NCI-H187 treated with DMSO at 0.1 percent for 48 hours (cell line): ENCODE measurements around the gene ZCCHC7.
A peak's percentile ranks its signal among the peaks of the same experiment; 100 is the strongest.
"Not testable (repeated sequence)": the region's sequence is repeated elsewhere in the genome, so short reads cannot be mapped to it uniquely, and the experiment has no call there.

Experiments
- DNase-seq: peaks from one replicate; lab custom pipeline; 2025; lab: John Stamatoyannopoulos, UW

ZCCHC7 gene

DNA sequence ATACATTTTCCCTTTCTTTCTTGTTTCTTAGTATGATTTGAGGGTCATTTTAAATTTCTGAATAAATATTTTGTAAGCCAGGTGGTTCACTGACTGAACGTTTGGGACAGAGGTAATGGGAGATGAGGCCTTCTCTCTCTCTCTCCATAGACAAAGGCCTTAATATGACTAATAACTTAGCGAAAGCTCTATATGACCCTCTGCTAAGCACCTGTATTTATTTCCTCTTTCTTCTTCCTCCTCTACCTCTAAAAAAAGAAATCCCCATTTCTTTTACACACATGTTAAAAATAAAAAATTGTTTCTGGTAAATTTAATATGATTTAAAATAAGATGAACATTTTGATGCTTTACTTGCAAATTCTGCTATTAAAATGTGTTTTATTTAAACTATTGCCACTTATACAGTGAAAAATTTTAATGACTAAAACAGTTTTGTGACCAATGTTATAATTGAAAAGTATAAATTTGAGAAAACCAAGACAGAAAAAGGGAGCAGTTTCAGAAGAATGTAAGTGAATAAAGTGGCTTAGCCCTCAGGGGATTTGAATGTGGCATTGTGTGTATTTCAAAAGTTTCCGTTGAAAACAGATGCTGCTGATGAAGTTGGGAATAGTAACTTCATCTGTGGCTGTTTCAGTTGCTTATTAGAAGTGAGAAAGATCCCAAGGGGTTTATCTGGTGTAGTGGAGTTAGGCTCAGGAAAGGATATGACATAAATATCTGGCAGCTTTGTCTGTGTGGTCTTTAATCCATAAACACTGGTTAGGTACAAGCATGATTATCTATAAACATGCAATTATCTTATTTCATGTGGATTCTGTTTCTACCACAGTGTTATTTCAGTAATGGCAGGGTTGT lies 173.5 kb downstream of the ZCCHC7 start:
- no peak for DNase-seq

DNA sequence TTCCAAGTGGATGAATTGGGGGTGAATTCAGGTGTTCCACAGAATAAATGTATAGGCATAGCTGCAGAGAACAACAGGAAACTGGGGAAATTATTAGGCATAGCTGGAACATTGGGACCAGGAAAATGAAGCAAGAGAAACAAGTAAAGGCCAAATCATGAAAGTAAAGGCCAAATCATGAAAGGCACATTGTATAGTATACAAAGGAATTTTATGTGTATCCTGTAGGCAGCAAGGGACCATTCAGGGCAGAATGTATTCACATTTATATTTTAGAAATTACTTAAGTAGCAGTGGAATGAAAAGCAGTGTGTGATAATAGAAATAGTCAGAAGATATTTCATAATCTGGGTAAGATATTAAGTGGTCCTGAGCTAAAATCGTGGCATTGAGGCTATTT lies 174.8 kb downstream of the ZCCHC7 start:
- no peak for DNase-seq

DNA sequence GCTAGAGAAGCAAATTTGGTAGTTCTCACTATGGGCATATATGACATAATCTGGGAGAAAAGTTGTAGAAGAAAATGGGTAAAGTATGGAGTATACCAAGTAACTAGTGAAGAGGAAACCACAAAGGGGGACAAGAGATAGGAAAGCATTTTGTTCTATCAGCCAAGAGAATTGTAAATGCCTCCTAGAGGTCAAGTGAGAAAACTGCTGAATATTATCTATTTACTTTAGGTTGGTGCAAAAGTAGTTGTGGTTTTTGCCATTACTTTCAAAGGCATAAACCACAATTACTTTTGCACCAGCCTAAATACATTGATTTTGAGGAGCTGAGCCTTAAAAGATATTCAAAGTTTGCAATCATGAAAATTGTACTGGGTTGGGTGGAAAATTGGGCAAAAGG lies 175.4 kb downstream of the ZCCHC7 start:
- no peak for DNase-seq

DNA sequence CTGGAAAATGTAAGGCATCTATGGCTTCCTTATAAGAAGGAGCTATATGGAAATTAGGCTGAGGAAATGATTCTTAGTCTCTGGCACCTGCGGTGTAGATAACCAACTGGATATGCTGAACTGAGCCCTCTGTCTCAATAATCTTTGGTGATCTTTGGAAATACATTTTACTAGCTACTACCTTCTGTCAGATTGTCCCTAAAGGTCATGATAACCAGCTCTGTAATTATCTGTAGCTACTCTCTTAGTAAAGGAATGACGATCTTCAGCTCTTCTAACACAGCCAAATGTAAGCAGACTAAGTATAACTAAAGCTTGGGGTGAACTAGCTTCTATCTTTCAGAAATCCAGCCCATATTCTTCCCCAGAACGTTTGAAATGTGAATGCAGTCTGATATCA lies 177.2 kb downstream of the ZCCHC7 start:
- DNase-seq, result no peak

DNA sequence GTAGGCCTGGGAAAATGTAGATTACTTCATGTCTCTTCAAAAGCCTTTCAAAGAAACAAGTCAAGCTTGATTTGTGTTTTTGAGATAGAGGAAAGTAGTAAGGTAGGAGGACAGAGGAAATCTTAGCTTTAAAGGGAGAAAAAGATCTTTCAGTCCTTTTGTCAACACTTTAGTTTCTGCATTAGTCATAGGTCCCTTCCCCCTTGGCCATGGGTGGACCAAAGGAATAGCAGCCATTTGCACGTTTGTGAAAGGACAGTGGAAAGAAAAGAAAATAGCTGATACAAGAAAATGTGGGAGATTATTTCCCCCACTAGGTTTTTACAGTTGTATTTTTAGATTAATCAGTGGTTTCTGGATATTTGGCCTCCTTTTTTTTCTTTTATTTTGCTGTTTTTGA lies 180.2 kb downstream of the ZCCHC7 start:
- DNase-seq, result no peak

DNA sequence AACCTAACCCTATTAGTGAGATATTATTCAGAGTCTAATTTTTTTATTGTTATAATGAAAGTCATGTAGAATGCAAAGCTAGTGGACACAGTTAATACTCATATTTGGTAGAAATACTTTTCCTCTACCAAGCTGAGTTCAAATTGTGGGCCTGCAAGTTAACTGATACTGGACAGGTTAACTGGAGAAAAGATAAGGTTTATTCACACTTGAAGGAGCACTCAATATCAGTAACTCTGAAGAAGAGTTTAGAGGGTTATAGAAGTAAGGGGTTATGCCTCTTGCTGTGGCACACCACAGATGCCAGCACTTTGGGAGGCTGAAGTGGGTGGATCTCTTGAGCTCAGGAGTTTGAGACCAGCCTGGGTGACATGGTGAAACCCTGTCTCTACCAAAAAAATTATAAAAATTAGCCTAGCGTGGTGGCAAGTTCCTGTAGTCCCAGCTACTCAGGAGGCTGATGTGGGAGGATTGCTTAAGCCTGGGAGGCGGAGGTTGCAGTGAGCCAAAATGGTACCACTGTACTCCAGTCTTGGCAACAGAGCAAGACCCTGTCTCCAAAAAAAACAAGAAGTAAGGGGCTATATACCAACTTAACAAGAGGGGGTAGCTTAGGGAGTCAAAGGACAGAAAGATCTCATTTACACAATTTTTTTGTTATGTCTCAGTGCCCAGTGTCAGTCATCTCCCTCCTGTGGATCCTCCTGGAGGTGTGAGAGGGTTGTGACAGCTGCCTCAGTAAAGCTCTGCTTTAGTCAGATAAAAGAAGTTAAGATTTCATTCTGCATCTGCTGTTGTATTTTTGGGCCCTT lies 180.9 kb downstream of the ZCCHC7 start:
- DNase-seq, result no peak

DNA sequence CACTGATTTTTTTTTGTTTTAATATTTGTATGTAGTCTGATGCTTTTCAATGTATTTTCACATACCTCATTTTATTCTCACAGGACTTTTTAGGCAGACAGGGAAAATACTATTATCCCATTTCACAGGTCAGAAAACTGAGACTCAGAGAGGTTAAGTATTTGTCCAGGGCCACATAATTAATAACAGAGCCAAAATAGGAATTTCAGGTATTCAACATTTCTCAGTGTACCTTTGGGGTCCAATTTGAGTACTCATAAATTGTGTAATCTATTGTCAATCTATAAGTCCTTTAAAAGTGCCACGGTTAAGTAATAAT lies 181.4 kb downstream of the ZCCHC7 start:
- no peak for DNase-seq

DNA sequence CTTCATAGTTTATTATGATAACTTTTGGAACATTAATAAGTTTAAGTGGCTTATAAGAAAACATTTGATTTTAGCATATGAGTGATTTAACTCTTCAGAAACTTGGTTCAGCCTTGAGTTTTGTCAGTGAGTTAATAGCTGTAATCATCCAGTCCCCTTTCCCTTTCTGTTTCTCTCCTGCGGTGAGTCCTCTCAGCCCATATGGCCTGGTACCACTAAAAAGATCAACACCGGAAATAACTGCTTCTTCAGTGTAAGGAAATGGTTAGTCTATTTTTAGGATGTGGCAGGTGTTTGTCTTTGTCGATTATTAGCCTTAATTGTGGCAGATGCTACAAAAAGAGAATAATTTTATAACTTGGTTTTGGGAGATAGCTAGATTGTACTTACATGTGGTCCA lies 181.9 kb downstream of the ZCCHC7 start:
- no peak for DNase-seq

DNA sequence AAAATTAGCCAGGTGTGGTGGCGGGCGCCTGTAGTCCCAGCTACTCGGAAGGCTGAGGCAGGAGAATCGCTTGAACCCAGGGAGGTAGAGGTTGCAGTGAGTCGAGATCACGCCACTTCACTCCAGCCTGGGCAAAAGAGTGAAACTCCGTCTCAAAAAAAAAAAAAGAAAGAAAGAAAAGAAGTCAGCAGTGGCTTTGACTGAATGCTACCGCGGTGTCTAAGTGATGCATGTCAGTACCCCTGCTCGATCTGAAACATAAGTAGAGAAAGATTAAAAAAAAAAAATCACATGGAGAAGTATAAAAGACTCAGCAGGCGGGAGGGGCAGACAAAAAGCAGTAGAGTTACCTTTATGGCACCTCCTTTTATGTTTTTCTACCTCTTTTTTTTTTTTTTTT lies 182.9 kb downstream of the ZCCHC7 start:
- DNase-seq, result not testable (repeated sequence)

DNA sequence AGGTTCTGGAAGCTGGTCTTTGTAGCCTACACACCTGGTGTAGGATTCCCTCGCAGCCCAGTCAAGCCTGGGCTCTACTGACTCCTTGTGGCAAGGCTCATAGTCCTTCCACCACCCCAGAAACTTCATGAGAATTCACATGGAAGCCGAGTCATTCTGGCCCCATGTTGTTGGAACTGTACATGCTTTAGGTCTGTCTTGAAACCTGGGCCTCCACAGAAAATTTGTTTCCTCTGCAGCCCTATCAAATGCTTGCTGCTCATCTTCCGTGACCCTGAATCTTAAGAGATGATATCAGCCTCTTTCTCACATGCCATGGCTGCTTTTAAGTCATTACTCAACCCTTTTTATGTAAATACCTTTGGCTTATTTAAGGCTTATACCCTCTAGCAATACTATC lies 188.8 kb downstream of the ZCCHC7 start:
- DNase-seq, result no peak

DNA sequence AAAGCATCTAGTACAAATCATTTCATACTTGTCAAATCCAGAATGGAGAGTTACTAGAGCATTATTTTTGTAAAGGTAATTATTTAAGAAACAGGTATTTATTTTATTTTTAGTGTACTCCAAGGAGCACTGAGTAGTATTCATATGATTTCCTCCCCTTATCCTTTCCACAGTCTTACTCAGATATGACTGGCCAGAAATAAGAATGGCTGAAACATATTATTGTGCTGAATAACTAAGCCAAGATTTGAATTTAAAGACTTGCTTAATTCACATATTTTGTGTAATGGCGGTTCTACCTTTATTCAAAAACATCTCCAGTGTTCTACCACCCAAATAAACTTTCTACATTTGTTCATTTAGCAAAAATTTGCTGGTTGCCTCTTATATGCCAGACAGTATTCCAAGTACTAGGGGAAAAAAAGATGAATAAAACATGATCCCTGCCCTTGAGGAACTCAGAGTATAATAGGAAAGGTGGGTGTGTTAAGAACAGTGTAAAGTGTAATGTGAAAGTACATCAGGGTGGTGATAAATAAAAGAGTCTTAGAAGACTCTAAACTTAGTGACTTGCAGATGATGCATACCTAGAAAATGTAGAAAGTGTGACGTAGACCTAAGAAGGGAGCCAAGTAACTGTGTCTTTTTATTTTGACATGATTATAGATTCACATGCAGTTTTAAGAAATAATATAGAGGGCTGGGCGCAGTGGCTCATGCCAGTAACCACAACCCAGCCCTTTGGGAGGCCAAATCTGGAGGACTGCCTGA lies 191.7 kb downstream of the ZCCHC7 start:
- DNase-seq, result no peak

DNA sequence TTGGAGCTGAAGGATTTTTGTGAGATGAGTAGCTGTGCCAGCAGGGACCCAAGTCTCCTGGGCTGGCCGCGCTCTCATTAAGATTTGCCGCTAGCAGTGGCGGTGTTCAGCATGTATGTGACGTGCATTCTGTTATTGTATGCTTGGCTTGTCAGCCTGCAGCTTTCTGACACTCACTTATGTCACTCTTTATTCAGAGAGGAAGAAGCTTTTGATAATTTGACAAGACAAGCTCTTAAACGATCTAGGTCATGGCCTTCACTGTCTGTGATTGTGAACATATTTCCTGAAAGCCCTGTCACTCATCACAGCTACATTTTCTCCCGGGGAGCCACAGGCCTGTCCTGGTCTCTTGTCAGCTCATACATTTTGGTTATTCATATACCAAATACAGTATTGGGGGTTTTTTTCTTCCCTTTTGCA lies 203.9 kb downstream of the ZCCHC7 start:
- DNase-seq, result no peak

DNA sequence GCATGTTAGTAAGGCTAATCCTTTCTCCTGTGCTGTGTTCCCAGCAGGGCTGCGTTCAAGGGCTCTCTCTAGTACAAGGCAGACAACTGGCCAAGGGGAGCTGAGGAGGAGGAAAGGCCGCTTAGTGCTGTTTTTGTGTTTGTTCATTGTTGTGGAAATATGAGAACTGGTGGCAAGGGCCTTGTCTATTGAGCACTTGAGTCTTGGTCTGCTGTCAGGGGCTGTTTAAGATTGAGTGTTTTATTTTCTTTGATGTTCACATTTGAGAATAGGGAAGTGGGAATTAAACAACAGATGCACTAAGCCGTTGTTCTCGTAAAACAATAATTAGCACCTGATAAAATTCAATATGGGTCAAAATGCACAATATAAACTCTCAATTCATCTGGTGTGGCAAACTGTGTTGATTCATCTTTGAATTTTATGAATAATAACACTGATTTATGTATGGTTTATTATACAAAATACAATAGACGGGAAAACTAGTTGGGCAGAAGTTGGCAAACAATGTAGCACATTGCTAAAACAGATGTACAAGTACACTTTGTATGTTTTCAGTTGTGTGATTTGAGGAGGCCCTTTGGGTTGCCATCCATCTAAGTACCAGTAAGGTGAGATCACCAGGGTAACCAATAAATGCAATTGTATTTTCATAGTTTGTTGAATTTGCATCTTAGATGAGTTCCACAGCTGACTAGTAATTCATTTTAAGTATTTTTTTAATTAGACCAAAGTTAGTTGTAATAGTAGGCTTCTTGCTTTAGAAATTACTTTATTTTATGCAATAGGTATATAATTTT lies 204.5 kb downstream of the ZCCHC7 start:
- peak; percentile 84 for DNase-seq

DNA sequence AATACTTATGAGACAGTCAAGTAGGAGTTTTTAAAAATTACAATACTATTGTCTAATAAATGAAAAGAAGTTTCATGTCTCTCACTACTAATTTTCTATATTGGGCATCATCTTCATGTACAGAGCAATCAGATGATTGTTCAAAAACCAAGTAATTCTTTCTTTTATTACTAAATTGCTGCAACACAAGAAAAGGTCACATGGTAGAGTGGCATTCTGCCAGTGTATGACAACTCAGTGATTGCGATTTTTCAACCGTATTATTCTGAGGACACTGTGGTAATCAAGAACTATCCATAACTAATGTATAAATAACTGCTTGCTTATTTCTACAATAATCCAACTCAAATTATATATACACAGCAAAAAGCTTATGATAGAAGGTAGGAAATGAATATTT lies 205.4 kb downstream of the ZCCHC7 start:
- no peak for DNase-seq

DNA sequence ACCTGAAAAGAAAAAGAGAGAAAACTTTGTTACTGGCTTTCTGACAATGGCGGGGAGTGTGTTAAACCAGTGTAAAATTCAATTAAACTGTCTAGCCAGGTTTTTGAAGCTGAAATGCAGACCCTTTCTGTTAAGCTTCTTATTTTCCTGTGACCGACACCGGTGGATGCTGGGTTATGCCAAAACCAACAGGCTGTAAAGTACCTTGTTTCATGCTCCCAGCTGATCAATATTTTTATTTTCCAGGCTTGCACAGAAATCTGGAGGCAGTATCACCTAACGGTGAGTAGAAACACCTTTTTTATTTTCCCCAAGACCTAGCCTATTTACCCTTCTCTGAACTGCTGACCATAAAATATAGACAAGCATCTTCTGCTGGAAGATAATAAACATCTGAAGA lies 207.2 kb downstream of the ZCCHC7 start:
- no peak for DNase-seq

DNA sequence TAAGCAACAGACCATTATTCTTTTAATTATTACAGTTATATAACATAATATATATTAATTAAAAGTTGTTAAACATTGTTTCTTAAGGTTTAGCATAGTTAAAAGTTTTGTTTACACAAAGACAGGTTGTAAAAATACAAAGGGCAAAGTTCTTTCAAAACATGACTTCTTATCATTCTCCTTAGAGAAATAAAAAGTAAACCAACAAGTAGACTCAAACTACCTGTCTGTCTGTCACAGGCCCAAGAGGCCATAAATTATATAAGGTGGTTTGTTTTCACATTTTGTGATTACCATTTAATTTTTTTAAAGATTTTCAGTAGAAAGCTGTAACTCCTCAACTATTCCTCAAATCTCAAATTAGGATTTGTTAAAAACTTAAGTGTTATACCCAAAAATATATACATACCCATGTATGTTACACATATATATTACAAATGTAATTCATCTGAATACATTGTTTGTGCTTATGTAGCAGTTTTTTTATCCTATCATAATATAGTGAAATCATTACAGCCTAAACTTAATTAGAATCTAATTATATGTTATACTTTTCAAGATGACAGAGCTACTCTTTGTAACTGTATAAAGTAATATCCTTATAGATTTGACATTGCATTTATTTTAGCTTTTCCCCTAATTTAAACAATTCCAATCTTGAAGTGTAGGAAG lies 208.3 kb downstream of the ZCCHC7 start:
- DNase-seq, result no peak

DNA sequence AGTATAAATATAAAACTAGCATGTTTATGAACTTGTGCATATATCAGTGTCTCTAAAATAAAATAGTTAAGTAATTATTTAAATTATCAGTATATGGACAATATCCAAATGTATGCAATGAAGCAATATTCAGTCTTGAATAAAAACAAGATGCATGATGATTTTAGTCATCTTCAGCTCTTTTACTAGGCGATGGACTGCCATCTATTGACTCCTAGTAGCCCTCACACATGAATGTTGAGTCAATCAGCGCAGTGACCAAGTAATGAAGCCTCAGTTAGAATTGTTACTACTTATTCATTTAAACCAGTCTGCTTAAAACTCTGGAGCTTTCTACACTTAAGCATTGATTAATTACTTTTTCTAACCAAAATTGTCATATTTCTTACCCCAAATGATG lies 209.2 kb downstream of the ZCCHC7 start:
- DNase-seq, result no peak

DNA sequence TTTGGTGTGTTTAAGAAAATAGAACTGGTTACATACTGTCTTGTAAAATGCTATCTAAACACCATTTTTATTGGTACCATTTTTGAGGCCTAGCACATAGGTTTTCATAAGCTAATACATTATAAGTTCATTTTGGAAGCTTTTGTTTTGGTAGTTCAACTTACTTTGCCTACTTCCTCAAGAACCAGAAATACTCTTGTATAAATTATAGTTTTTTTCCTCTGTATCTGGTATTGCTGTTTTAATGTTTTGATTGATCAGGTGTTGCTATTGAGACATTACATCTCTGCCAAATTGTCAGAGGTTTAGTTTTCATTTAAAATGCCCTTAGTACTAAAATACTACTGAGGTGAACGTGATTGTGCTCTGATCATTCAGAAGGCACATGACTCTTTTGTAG lies 211.5 kb downstream of the ZCCHC7 start:
- DNase-seq, result no peak

DNA sequence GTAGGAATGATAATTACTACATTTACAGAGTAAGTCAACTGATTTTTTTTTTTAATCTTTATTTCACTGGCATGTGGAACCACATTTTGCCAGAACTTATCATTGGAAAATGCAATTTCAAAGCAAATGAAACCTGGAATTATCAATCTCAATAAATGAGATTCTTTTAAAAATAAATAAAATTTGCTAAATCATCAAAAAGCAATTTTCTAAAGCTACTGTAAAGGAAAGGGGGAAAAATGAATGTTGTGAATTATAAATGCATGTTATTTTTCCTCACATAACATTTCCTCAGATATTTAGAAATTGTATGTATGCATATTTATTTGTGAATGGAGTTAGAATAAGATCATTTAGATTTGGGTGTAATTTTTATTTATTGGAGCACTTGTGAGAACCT lies 212.2 kb downstream of the ZCCHC7 start:
- no peak for DNase-seq

DNA sequence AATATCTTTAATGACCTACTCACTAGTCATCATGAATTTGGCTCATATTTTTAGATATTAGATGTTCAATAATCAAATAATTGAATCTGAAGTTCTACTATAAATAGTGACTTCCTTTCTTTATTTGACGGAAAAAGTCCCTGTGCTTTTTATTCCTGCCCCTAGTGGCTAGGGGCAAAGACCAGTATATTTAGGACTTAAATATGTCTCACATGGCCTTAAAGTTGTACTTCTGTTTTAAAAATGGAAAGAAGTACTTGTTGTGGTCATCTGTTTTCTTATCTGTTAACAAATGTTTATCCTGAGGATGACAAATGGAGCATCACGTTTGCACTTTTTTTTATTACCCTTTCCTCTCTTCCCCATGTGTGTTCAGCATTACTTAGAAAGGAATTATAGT lies 212.9 kb downstream of the ZCCHC7 start:
- no peak for DNase-seq

DNA sequence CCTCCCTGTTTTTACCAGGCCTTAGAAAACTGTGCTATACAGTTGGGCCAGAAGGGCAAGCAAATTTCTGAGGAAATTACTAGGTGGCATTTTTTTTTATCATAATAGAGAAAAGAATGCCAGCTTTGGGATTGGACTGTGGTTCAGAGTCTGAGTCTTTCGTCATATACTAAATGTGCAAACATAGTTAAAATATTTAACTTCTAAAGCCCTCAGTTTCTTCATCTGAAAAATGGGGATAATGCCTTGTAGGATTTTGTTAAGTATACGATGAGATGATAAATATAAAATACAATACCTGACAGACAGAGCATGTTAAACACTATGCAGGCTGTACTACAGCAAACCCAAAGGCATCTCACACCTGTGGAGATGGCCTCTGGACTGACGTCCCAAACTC lies 214.9 kb downstream of the ZCCHC7 start:
- no peak for DNase-seq
